GM10248 (cell line): ENCODE measurements around the gene BACH2.

Experiments
- CTCF ChIA-PET: fragments of 300-600 bp; sonication (Branson Sonifier 250); formaldehyde crosslinking; extraction: SDS; loops from one replicate; lab custom pipeline; 2021; ENCODE audit warnings: antibody characterized with exemption; lab: Yijun Ruan, JAX
- POLR2A ChIA-PET: fragments of 350-650 bp; sonication (Branson Sonifier 250); formaldehyde crosslinking; extraction: SDS; loops from one replicate; lab custom pipeline; 2020; ENCODE audit warnings: antibody characterized with exemption; lab: Yijun Ruan, JAX
- DNase-seq: peaks from one replicate; pipeline ENCODE4 v3.0.0; 2012; ENCODE audit errors: extremely low spot score
- CTCF ChIP-seq: IDR thresholded peaks from 2 replicates; pipeline ENCODE4 v1.5.1; 2012; ENCODE audit warnings: mild to moderate bottlenecking, low read depth; ENCODE audit errors: extremely low read depth, missing control alignments, control extremely low read depth

Gene BACH2

GRCh38 chr6:90329386-90330077 is 32.9 kb upstream of the BACH2 start:
- no peak for TF ChIP-seq CTCF
- CTCF ChIA-PET: no interaction called here

GRCh38 chr6:90328004-90328403 is 31.4 kb upstream of the BACH2 start:
- CTCF ChIA-PET: interaction anchor here (1.1 to 1.7 kb wide), 3 partner anchors 8 to 110 kb away, joined by 3 to 4 read pairs (median 3); no protein-coding TSS in a partner anchor
- no peak for TF ChIP-seq CTCF
- POLR2A ChIA-PET: no interaction called here
- DNase-seq: no peak

More at GRCh38 chr6:90329386-90330077, 32.9 kb upstream of the BACH2 start:
- POLR2A ChIA-PET: no interaction called here
- DNase-seq: no peak

GRCh38 chr6:90326404-90327057 is 29.9 kb upstream of the BACH2 start:
- no peak for TF ChIP-seq CTCF
- CTCF ChIA-PET: interaction anchor here (1.7 kb wide), 1 partner anchor 10 kb away, joined by 4 read pairs; no protein-coding TSS in a partner anchor
- no peak for DNase-seq
- POLR2A ChIA-PET: no interaction called here

- TF ChIP-seq CTCF: no peak
- ChIA-PET POLR2A (no interaction called here), CTCF (no interaction called here)
- DNase-seq: no peak
Observed at GRCh38 chr6:90323706-90324105, 27.1 kb upstream of the BACH2 start.

GRCh38 chr6:90322976-90323474 is 26.4 kb upstream of the BACH2 start:
- POLR2A ChIA-PET: no interaction called here
- no peak for TF ChIP-seq CTCF
- CTCF ChIA-PET: no interaction called here
- no peak for DNase-seq

- ChIA-PET POLR2A (no interaction called here), CTCF (interaction anchor here (0.7 kb wide), 1 partner anchor 73 kb away, joined by 3 read pairs; no protein-coding TSS in a partner anchor)
- DNase-seq: no peak
- no peak for TF ChIP-seq CTCF
Observed at GRCh38 chr6:90319979-90320685, 23.5 kb upstream of the BACH2 start.
